Natural killer cell (primary cell): ENCODE measurements around the gene EXD2. TPM values are rescaled to one million over a fixed set of nuclear protein-coding genes. Genes with fewer than 3 reads are reported as not detected.
"Not testable (repeated sequence)": the region's sequence is repeated elsewhere in the genome, so short reads cannot be mapped to it uniquely, and the experiment has no call there.

Experiments
- ATAC-seq, 3 donors: fragments of 150-1000 bp in 2 of 3; fragments of 200-7000 bp in 1 of 3; cut with Tn5 transposase; 1 replicate in 1 of 3; 2 replicates in 2 of 3; pipeline ENCODE4 v1.10.0; 2021; ENCODE audit warnings: mild to moderate bottlenecking in 2 of 3, moderate library complexity in 2 of 3
- DNase-seq, 2 donors: peaks; one replicate each; pipeline versions ENCODE4 v3.0.0 to v3.0.0-alpha.2; 2013 to 2021; ENCODE audit warnings: mixed read lengths in 1 of 2
- H3K27ac ChIP-seq: one replicate; pipeline ENCODE4 v1.5.1; 2013; ENCODE audit warnings: mild to moderate bottlenecking, low read length
- H3K27me3 ChIP-seq: one replicate; pipeline ENCODE4 v1.6.1; 2013; ENCODE audit warnings: low read length; ENCODE audit not compliant: control insufficient read depth, insufficient read depth
- H3K36me3 ChIP-seq: one replicate; pipeline ENCODE4 v1.6.1; 2013; ENCODE audit warnings: low read length; ENCODE audit not compliant: control insufficient read depth, insufficient read depth
- H3K4me1 ChIP-seq: one replicate; pipeline ENCODE4 v1.6.1; 2013; ENCODE audit warnings: low read length; ENCODE audit not compliant: control insufficient read depth, insufficient read depth
- H3K4me3 ChIP-seq: one replicate; pipeline ENCODE4 v1.5.1; 2013; ENCODE audit warnings: low read length
- H3K9me3 ChIP-seq: one replicate; pipeline ENCODE4 v1.6.1; 2013; ENCODE audit warnings: low read length; ENCODE audit not compliant: control insufficient read depth, insufficient read depth
- H3K27ac Mint-ChIP-seq, 2 donors: one replicate each; pipeline ENCODE4 v1.8.0; 2022; ENCODE audit warnings: mild to moderate bottlenecking in 2 of 2, mixed read lengths in 2 of 2, moderate library complexity in 1 of 2
- H3K27me3 Mint-ChIP-seq, 2 donors: one replicate each; pipeline ENCODE4 v1.8.0; 2022; ENCODE audit warnings: low read depth in 2 of 2, mixed read lengths in 2 of 2
- H3K36me3 Mint-ChIP-seq: one replicate; pipeline ENCODE4 v1.8.0; 2022; ENCODE audit warnings: mixed read lengths
- H3K4me1 Mint-ChIP-seq, 2 donors: one replicate each; pipeline ENCODE4 v1.8.0; 2022; ENCODE audit warnings: mixed read lengths in 2 of 2
- H3K4me3 Mint-ChIP-seq: one replicate; pipeline ENCODE4 v1.8.0; 2022; ENCODE audit warnings: mild to moderate bottlenecking, moderate library complexity, mixed read lengths
- H3K9me3 Mint-ChIP-seq, 2 donors: one replicate each; pipeline ENCODE4 v1.8.0; 2022; ENCODE audit warnings: mixed read lengths in 2 of 2
- WGBS: methylation state at CpG from one replicate; pipeline ENCODE4 v1.1.7; 2013; ENCODE audit warnings: missing lambda C conversion rate; ENCODE audit not compliant: insufficient coverage; 5-methylcytosine and 5-hydroxymethylcytosine counted together
- intact Hi-C: fragments of 100-400 bp; cut with micrococcal nuclease; formaldehyde crosslinking; loops from one replicate; pipeline ENCODE4 v1.14.2; 2022
- total RNA-seq, 4 donors: library from RNA; stranded (reverse); fragments of 120-200 nt in 1 of 4; gene quantifications; one replicate each; pipeline versions ENCODE4 v1.2.3 to v1.2.4, GENCODE V29; 2013 to 2022
- TF ChIP-seq, protein P1 (sequence below): fragments of 200-600 bp; IDR thresholded peaks from one replicate; pipeline ENCODE4 v1.8.0; 2022; ENCODE audit warnings: antibody characterized with exemption

Gene EXD2
- total RNA-seq, 3 donors from 2014 or later (not counting 1 experiment from before 2014, with no cell fraction given): 2.0 to 4.9 (median 2.9) TPM

DNA sequence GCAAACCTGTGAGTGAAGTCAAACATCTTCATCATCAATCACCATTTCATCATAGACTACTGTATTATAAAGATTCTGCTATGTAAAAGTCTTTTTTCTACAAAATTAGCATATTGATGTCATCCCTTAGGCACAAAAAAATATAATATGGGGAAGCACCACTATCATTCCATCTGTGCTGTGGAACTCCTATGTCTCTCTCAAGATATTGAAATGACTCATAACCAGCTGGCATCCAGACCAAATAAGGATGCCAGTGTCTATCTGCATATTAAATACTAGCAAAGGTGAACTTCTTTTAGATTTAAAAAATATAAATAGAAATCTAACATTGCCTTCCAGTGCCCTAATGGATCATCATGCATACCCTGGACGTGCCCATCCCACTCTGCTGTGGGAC lies 20.5 kb upstream of the EXD2 start:
- no peaks in the 10 kb centered on the region for H3K4me1 Mint-ChIP-seq
- intact Hi-C loops: no loop called here
- Histone ChIP-seq H3K36me3 (no peaks in the 10 kb centered on the region), H3K4me3 (no peak overlapping the region), H3K27ac (no peak overlapping the region), H3K27me3 (no peaks in the 10 kb centered on the region), H3K4me1 (no peaks in the 10 kb centered on the region), H3K9me3 (no peaks in the 10 kb centered on the region)
- ATAC-seq: no peak
- WGBS: 89% methylated on average over 1 of the region's 1 CpG
- no peak for DNase-seq
- H3K36me3 Mint-ChIP-seq: no peaks in the 10 kb centered on the region
- no peak overlapping the region for H3K27ac Mint-ChIP-seq
- H3K4me3 Mint-ChIP-seq: no peak overlapping the region
- no peaks in the 10 kb centered on the region for H3K9me3 Mint-ChIP-seq
- TF ChIP-seq, protein P1, sequence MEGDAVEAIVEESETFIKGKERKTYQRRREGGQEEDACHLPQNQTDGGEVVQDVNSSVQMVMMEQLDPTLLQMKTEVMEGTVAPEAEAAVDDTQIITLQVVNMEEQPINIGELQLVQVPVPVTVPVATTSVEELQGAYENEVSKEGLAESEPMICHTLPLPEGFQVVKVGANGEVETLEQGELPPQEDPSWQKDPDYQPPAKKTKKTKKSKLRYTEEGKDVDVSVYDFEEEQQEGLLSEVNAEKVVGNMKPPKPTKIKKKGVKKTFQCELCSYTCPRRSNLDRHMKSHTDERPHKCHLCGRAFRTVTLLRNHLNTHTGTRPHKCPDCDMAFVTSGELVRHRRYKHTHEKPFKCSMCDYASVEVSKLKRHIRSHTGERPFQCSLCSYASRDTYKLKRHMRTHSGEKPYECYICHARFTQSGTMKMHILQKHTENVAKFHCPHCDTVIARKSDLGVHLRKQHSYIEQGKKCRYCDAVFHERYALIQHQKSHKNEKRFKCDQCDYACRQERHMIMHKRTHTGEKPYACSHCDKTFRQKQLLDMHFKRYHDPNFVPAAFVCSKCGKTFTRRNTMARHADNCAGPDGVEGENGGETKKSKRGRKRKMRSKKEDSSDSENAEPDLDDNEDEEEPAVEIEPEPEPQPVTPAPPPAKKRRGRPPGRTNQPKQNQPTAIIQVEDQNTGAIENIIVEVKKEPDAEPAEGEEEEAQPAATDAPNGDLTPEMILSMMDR: no peak
- H3K27me3 Mint-ChIP-seq: peaks cover 6 to 7% of the 10 kb centered on the region in 2 donors

DNA sequence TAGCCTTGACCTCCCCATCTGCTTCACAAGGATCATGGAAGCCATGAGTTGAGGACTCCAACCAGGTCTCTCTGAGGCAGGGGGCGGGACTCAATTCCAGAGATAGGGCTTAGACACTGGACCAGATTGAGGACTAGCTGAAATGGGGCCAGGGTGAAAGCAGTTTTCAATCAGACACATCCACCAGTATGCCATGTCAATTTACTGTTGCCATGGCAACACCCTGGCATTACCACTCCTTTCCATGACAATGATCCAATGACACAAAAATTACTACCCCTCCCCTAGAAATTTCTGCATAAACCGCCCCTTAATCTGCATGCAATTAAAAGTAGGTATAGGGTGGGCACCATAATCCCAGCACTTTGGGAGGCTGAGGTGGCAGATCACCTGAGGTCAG lies 19.7 kb upstream of the EXD2 start:
- intact Hi-C loops: no loop called here
- WGBS: 90% methylated on average over 2 of the region's 2 CpGs

DNA sequence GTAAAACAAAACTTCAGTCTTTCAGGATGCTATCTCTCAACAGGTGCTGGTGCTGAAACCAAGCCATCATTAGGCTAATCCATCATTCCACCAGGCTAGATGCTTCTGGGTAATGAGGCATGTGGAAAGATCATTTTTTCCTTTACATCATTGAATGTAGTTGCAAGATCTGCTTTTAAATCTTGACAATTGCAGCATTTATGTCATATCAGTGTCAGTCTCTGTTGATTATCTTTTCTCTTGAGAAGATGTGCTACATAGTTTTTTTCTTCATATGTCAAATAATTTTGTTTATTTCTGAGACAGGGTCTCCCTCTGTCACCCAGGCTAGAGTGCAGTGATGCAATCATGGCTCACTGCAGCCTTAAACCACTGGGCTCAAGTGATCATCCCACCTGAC lies 16.2 kb upstream of the EXD2 start:
- no peaks in the 10 kb centered on the region for H3K36me3 Mint-ChIP-seq
- no peaks in the 10 kb centered on the region for H3K9me3 Mint-ChIP-seq
- no peak overlapping the region for H3K4me3 Mint-ChIP-seq

More for the DNA sequence above, 19.7 kb upstream of the EXD2 start:
- TF ChIP-seq, protein P1: no peak
- Histone ChIP-seq H3K36me3 (no peaks in the 10 kb centered on the region), H3K4me1 (no peaks in the 10 kb centered on the region), H3K9me3 (no peaks in the 10 kb centered on the region), H3K4me3 (no peak overlapping the region), H3K27me3 (no peaks in the 10 kb centered on the region), H3K27ac (no peak overlapping the region)
- H3K27me3 Mint-ChIP-seq: peaks cover 5 to 7% of the 10 kb centered on the region in 2 donors
- no peak for DNase-seq
- no peak for ATAC-seq
- no peaks in the 10 kb centered on the region for H3K36me3 Mint-ChIP-seq
- H3K9me3 Mint-ChIP-seq: no peaks in the 10 kb centered on the region
- no peaks in the 10 kb centered on the region for H3K4me1 Mint-ChIP-seq
- H3K27ac Mint-ChIP-seq: no peak overlapping the region
- no peak overlapping the region for H3K4me3 Mint-ChIP-seq

DNA sequence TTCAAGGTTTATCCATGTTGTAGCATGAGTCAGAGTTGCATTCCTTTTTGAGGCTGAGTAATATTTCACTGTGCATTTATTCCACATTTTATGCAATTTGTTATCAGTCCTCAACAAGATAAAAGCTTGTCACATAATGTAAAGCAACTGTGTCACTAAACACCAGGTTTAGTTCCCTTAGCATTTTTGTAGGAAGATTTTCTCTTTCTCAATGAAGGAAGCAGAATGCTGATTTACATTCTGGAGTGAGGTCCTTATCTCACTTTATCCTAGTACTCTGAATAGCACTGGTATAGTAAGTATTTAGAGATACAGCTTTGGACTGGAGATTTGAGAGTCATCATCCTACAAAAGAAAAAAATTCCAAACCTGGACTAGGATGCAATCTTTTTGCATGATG lies 9.8 kb upstream of the EXD2 start:
- no peaks in the 10 kb centered on the region for H3K9me3 Mint-ChIP-seq
- no peaks in the 10 kb centered on the region for H3K36me3 ChIP-seq
- TF ChIP-seq, protein P1: no peak
- DNase-seq (no peak), ATAC-seq (no peak)
- no peak overlapping the region for H3K4me3 Mint-ChIP-seq
- H3K4me1 Mint-ChIP-seq: no peaks in the 10 kb centered on the region
- no peaks in the 10 kb centered on the region for H3K27me3 ChIP-seq
- H3K27ac ChIP-seq: no peak overlapping the region
- H3K27ac Mint-ChIP-seq: no peak overlapping the region
- H3K27me3 Mint-ChIP-seq: peaks cover 7 to 10% of the 10 kb centered on the region in 2 donors
- intact Hi-C loops: no loop called here
- H3K4me1 ChIP-seq: no peaks in the 10 kb centered on the region
- H3K9me3 ChIP-seq: no peaks in the 10 kb centered on the region
- H3K4me3 ChIP-seq: no peak overlapping the region
- no peaks in the 10 kb centered on the region for H3K36me3 Mint-ChIP-seq

More for the DNA sequence above, 16.2 kb upstream of the EXD2 start:
- H3K9me3 ChIP-seq: no peaks in the 10 kb centered on the region
- intact Hi-C loops: no loop called here
- no peaks in the 10 kb centered on the region for H3K27me3 ChIP-seq
- no peak overlapping the region for H3K27ac ChIP-seq
- Mint-ChIP-seq H3K4me1 (no peaks in the 10 kb centered on the region), H3K27me3 (peaks cover 5 to 14% of the 10 kb centered on the region in 2 donors), H3K27ac (no peak overlapping the region)
- TF ChIP-seq, protein P1: no peak
- ATAC-seq (no peak), DNase-seq (no peak)
- H3K4me3 ChIP-seq: no peak overlapping the region
- H3K36me3 ChIP-seq: no peaks in the 10 kb centered on the region
- no peaks in the 10 kb centered on the region for H3K4me1 ChIP-seq

DNA sequence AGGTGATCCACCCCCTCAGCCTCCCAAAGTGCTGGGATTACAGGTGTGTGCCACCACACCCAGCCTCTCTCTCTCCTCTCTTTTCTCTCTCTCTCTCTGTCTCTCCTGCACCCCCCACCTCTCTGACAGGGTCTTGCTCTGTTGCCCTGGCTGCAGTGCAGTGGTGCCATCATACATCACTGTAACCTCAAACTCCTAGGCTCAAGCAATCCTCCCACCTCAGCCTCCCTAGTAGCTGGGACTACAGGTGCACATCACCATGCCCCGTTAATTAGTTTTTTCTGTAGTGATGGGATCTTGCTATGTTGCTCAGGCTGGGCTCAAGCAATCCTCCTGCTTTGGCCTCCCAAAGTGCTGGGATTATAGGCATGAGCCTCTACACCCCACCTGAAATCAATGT lies 8.7 kb upstream of the EXD2 start:
- not testable (repeated sequence) for H3K27ac Mint-ChIP-seq

More for the DNA sequence above, 8.7 kb upstream of the EXD2 start:
- ATAC-seq, H3K4me1 ChIP-seq, H3K36me3 ChIP-seq, H3K9me3 Mint-ChIP-seq, H3K4me3 Mint-ChIP-seq, H3K4me1 Mint-ChIP-seq, DNase-seq, H3K27me3 ChIP-seq, H3K9me3 ChIP-seq, intact Hi-C loops, H3K27ac ChIP-seq, H3K4me3 ChIP-seq, H3K36me3 Mint-ChIP-seq: not testable (repeated sequence)
- peaks cover 0 to 10% of the 10 kb centered on the region in 2 donors for H3K27me3 Mint-ChIP-seq
- 88% methylated on average over 1 of the region's 1 CpG for WGBS
